Stimulated activated CD8-positive, alpha-beta memory T cell treated with anti-CD3 and anti-CD28 coated beads, Interleukin-4, amount 100 ng/mL, for 48 hours (primary cell): ENCODE results near the gene NOP53.
"Not testable (repeated sequence)": the region's sequence is repeated elsewhere in the genome, so short reads cannot be mapped to it uniquely, and the experiment has no call there.

ENCODE experiments used
- DNase-seq: peaks from one replicate; pipeline ENCODE4 v3.0.0-alpha.2; 2020

The NOP53 gene

DNA sequence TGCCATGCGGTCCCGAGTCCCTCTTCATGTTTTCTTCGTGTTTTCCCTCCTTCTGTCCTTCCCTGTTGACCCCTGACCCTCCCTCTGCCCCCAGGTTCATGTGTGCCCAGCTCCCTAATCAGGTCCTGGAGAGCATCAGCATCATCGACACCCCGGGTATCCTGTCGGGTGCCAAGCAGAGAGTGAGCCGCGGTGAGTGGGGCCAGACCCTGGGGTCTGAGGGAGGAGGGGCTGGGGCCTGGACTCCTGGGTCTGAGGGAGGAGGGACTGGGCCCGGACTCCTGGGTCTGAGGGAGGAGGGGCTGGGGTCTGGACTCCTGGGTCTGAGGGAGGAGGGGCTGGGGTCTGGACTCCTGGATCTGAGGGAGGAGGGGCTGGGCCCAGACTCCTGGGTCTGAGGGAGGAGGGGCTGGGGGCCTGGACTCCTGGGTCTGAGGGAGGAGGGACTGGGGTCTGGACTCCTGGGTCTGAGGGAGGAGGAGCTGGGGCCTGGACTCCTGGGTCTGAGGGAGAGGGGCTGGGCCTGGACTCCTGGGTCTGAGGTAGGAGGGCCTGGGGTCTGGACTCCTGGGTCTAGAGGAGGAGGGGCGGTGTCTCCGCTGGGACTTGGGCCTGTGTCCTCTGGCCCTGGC, 26.8 kb upstream of the NOP53 start:
- DNase-seq: not testable (repeated sequence)

DNA sequence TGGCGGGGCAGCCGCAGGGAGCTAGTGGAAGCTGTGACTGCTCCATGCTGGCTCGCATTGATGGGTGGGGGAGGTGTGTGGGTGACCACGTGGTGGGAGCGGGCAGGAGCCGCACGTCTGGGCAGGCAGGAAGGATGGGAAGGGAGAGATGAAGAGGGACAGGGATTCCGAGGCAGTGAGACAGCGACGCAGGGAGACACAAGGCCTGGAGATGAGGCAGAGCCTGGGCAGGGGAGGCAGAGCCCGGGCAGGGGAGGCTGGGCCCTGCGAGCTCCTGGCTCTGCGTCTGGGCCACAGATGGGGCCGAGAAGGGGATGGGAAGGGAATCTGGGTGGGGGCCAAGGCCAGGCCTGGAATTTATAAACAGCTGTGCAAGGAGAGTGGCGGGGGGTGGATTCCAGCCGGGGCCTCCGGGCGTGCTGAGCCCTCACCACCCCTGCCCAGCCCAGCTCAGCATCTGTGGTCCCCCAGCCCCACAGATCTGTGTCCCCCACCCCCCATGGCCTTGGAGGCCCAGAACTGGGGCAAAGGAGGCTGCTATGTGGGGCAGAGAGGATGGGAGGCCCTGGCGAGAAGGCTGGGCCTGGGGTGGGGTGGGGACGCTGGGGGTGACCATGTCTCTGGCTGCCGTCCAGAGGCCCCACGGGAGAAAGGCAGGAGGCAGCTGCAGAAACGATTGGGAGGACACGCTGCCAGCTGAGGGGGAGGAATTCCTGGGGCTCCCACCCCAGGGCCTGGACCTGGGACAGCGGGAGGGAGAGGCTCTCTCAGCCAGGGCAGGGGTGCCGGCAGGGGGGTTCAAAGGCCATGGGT, 26.1 kb upstream of the NOP53 start:
- no peak for DNase-seq

DNA sequence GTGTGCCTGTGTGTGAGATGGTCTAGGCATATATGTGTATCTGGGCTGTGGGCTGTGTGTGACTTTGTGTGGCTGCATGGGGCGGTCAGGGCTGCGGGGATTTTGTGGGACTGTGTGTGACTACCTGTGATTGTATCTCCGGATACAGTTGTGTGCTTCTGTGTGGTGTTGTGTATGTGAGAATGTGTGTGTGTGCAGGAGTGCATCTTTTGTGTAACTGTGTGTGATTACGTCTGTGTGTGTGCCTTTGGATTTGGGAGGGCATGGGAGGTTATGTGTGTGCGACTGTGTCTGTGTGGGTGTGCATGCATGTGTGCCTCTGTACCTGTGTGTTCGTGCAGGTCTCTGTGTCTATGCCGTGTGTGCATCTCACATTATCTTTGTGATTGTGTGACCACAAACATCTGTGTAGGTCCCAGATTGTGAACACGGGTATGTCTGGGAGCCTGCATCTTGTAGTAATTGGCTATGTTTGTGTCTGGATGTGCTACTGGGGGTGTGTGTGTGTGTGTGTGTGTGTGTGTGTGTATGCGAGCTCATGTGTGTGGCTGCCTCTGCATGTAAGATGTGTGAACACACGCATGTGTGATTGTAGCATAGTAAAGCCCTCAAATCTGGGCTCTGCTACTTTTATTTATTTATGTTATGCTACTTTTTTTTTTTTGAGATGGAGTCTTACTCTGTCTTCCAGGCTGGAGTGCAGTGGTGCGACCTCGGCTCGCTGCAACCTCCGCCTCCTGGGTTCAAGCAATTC, 24.5 kb upstream of the NOP53 start:
- DNase-seq: no peak

DNA sequence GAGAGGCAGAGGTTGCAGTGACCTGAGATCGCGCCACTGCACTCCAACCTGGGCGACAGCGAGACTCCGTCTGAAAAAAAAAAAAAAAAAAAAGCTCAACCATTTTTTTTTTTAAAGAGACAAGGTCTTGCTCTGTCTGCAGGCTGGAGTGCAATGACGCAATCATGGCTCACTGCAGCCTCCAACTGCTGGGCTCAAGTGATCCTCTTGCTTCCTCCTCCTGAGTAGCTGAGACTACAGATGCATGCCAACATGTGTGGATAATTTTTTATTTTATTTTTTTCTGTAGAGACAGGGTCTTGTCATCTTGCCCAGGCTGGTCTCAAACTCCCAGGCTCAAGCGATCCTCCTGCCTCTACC, 21.8 kb upstream of the NOP53 start:
- peak; percentile 47 for DNase-seq

DNA sequence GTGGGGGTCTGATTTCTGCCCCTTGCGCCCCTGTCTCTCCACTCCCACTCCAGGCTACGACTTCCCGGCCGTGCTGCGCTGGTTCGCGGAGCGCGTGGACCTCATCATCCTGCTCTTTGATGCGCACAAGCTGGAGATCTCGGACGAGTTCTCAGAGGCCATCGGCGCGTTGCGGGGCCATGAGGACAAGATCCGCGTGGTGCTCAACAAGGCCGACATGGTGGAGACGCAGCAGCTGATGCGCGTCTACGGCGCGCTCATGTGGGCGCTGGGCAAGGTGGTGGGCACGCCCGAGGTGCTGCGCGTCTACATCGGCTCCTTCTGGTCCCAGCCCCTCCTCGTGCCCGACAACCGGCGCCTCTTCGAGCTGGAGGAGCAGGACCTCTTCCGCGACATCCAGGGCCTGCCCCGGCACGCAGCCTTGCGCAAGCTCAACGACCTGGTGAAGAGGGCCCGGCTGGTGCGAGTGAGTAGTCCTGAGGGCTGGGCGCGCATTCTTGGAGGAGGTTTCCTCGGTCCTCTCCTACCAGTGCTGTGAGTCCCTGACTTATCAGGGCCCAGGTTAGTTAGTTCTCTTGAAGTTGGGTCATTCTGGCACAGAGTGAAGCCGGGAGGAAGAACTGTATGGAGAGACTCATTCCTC, 19.5 kb upstream of the NOP53 start:
- no peak for DNase-seq

- DNase-seq: no peak
Measured at GRCh38 chr19:47726467-47726866, 18.9 kb upstream of the NOP53 start.

- not testable (repeated sequence) for DNase-seq
Measured at GRCh38 chr19:47728295-47728694, 17.1 kb upstream of the NOP53 start.

GRCh38 chr19:47729468-47729798, 15.9 kb upstream of the NOP53 start:
- peak; percentile 47 for DNase-seq

- peak; percentile 85 for DNase-seq
Measured at GRCh38 chr19:47729799-47730520, 15.4 kb upstream of the NOP53 start.

DNA sequence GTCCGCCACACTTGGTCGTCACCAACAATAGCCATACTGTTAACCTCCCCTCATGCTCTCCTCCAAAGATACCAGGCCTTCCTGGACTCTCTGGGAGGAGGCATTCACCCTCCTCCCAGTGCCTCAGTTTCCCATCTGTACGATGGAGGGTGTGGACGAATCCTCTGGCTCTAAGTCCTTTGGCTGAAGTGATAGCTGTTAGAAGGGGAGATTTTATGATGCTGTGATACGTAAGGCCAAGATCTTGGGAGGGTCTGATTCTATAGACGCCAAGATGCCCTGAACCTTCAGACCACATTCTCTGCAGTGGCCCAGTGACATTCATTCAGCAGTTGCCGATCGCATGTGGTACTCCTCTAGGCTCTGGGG, 14.8 kb upstream of the NOP53 start:
- DNase-seq: no peak

DNA sequence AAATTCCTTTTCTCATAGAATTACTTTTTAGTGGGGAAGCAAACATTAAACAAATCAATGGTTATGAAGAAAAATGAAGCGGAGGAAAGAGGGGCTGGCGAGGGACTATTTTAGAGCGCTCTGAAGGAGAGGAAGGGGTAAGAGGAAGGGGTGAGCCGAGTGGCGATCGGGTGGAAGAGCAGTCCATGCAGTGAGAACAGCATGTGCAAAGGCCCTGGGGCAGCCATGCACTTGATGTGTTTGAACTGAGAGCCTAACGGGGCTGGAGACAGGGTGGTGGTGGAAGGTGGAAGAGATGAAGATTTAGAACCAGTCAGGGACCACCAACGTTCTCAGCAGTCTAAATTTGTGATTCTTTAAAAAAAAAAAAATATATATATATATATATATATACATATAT, 14.4 kb upstream of the NOP53 start:
- no peak for DNase-seq

DNA sequence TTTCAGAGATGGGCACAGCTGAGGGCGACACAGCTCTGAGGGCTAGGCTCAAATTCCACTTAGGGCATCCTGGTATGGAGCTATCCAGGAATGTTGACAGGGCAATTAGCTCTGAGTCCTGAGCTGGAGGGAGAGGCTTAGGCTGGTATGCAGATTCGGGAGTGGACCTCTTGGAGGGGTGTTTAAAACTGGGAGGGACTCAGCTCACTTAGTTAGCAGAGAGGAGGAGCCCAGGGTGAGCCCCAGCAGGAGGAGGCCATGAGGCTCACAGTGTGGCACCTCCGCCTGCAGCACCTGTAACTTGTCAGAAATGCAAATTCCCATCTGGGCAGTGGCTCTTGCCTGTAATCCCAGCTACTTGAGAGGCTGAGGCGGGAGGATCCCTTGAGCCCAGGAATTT, 10.2 kb upstream of the NOP53 start:
- DNase-seq: no peak

- DNase-seq: no peak
Measured at GRCh38 chr19:47740866-47741519, 4.4 kb upstream of the NOP53 start.

DNA sequence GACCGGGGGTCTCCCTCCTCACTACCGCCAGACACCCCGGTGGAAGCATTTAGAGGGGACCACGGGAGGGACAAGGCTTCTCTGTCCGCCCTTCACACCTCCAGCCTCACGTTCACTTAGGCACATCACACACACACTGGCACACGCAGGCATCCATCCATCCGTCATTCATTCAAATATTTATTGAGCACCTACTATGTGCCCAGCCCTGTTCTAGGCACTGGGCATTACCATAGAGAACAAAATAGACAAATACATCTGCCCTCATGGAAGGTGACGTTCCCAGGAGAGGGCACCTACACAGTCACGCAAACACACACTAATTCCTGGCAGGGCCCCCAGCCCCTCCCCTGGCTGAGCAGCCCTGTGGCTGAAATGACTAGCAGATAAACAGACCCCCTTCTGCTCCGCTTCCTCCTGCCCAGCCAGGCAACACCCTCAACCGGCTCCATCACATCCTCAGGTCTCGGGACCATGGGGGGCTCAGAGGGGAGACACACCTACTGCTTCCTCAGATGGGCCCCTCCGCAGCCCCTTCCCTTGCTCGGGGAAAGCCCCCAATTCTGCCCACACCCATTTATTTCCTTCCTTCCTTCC, 3.7 kb upstream of the NOP53 start:
- no peak for DNase-seq

GRCh38 chr19:47742634-47743033, 2.7 kb upstream of the NOP53 start:
- DNase-seq: no peak

GRCh38 chr19:47746129-47746528, 783 bp downstream of the NOP53 start:
- not testable (repeated sequence) for DNase-seq

DNA sequence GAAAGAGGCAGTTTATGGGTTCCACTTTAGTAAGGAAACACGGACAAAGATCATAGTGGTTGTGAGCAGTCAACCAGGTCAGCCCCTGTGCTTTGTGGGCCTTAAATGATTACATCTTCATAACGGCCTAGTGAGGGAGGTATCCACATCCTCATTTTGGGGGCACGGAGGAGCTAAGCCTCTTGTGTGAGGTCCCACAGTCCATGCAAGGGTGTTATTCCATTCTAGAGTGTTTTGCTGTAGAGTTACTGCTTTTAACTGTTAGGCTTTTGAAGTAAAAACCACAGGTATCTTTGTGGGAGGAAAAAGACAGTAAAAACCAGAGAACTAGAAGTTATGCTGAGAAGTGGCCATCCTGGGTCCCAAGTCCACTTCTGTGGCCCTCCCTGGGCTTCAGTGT, 4.0 kb downstream of the NOP53 start:
- no peak for DNase-seq

GRCh38 chr19:47750752-47751151, 5.4 kb downstream of the NOP53 start:
- no peak for DNase-seq

GRCh38 chr19:47752440-47753211, 7.3 kb downstream of the NOP53 start:
- DNase-seq: no peak

- DNase-seq: no peak
Measured at GRCh38 chr19:47754206-47755064, 9.1 kb downstream of the NOP53 start.
